ENCODE measurements around the gene KCNT2.

- no peak for TF ChIP-seq EGR1 (IDR thresholded peaks at IDR 0.05; ENCODE audit: low read depth in 2 of 2)
- no peak for TF ChIP-seq CTCF (IDR thresholded peaks at IDR 0.05; ENCODE audit: low read depth, low read length, missing input control)
- TF ChIP-seq TAF1 (conservative IDR thresholded peaks at IDR 0.05): no peak
These were observed 170.6 kb downstream of the KCNT2 start for GRCh38 chr1:196437671-196438070.

All from liver (tissue), 3 donors.